Measurements from ENCODE around the gene STIM1. TPM values are rescaled to one million over a fixed set of nuclear protein-coding genes. Genes with fewer than 3 reads are reported as not detected.
A peak's percentile ranks its signal among the peaks of the same experiment; 100 is the strongest.

The STIM1 gene
- total RNA-seq, 1 experiment from 2014 or later: 18.0 TPM

GRCh38 chr11:4094348-4095291, 239.2 kb downstream of the STIM1 start, which contains the start of gene RRM1 (continued):
- TF ChIP-seq ZNF423 (CRISPR knock-in tag; IDR thresholded peaks at IDR 0.05): no peak
- no peak for TF ChIP-seq ZNF219 (CRISPR knock-in tag; IDR thresholded peaks at IDR 0.05; ENCODE audit: borderline replicate concordance)
- TF ChIP-seq GABPB1 (CRISPR knock-in tag; IDR thresholded peaks at IDR 0.05): peak; percentile 71; the same call in 1 of the 2 replicates
- no peak for TF ChIP-seq OVOL2 (CRISPR knock-in tag; IDR thresholded peaks at IDR 0.05; ENCODE audit: borderline replicate concordance)
- no peak for TF ChIP-seq NR3C1 (CRISPR knock-in tag; conservative IDR thresholded peaks at IDR 0.05; ENCODE audit: low read depth)
- no peak for TF ChIP-seq TCF7 (CRISPR knock-in tag; IDR thresholded peaks at IDR 0.05; ENCODE audit: low read depth)
- 0 out of 2 replicates have a peak, but pooled peaks have one; percentile 40 for TF ChIP-seq EMX1 (CRISPR knock-in tag; IDR thresholded peaks at IDR 0.05)
- 0 out of 2 replicates have a peak, but pooled peaks have one; percentile 8 for TF ChIP-seq ZBTB43 (CRISPR knock-in tag; IDR thresholded peaks at IDR 0.05)
- TF ChIP-seq ZNF317 (CRISPR knock-in tag; IDR thresholded peaks at IDR 0.05; ENCODE audit: borderline replicate concordance, low read depth): no peak
- TF ChIP-seq MLX (CRISPR knock-in tag; IDR thresholded peaks at IDR 0.05): no peak
- peak; percentile 82 for TF ChIP-seq MAX (CRISPR knock-in tag; IDR thresholded peaks at IDR 0.05)
- TF ChIP-seq ZNF416 (CRISPR knock-in tag; IDR thresholded peaks at IDR 0.05): no peak
- TF ChIP-seq ZNF425 (CRISPR knock-in tag; conservative IDR thresholded peaks at IDR 0.05): no peak
- peak; percentile 96; the same call in 1 of the 2 replicates for TF ChIP-seq ATF1 (CRISPR knock-in tag; IDR thresholded peaks at IDR 0.05)
- no peak for TF ChIP-seq FOXJ3 (CRISPR knock-in tag; IDR thresholded peaks at IDR 0.05; ENCODE audit: borderline replicate concordance)
- TF ChIP-seq ZNF263 (CRISPR knock-in tag; IDR thresholded peaks at IDR 0.05; ENCODE audit: low read depth): no peak
- no peak for TF ChIP-seq ATF3 (CRISPR knock-in tag; conservative IDR thresholded peaks at IDR 0.05)
- TF ChIP-seq PRRX2 (CRISPR knock-in tag; IDR thresholded peaks at IDR 0.05): no peak
- TF ChIP-seq STAT6 (CRISPR knock-in tag; conservative IDR thresholded peaks at IDR 0.05; ENCODE audit: low read depth): no peak
- no peak for TF ChIP-seq ZNF232 (CRISPR knock-in tag; IDR thresholded peaks at IDR 0.05)
- TF ChIP-seq ZNF281 (CRISPR knock-in tag; IDR thresholded peaks at IDR 0.05): no peak
- TF ChIP-seq ESRRA (CRISPR knock-in tag; IDR thresholded peaks at IDR 0.05; ENCODE audit: borderline replicate concordance): no peak
- peak; percentile 14; the same call in 1 of the 2 replicates for TF ChIP-seq FOXP4 (CRISPR knock-in tag; IDR thresholded peaks at IDR 0.05)

All from WTC11 (cell line).